NB4 (cell line): ENCODE measurements around the gene HYAL3.

Experiments
- DNase-seq: peaks from one replicate; pipeline ENCODE4 v3.0.0; 2010; ENCODE audit warnings: low read depth
- H3K4me3 ChIP-seq: one replicate; pipeline ENCODE4 v1.5.1; 2011; ENCODE audit warnings: mild to moderate bottlenecking, low read depth, low read length, moderate library complexity
- MYC ChIP-seq: IDR thresholded peaks from 2 replicates; pipeline ENCODE4 v1.6.1; 2011; ENCODE audit warnings: low read depth, low read length
- POLR2A ChIP-seq: IDR thresholded peaks from 2 replicates; pipeline ENCODE4 v1.6.1; 2011; ENCODE audit warnings: mild to moderate bottlenecking; ENCODE audit not compliant: insufficient read length; ENCODE audit errors: extremely low read depth
- TF ChIP-seq, protein P1 (sequence below): IDR thresholded peaks from one replicate; pipeline ENCODE4 v1.5.1; 2012; ENCODE audit warnings: low read depth, low read length
- TF ChIP-seq, protein P2 (sequence below): IDR thresholded peaks from 2 replicates; pipeline ENCODE4 v1.6.1; 2011; ENCODE audit warnings: low read depth, low read length

The HYAL3 gene, protein sequence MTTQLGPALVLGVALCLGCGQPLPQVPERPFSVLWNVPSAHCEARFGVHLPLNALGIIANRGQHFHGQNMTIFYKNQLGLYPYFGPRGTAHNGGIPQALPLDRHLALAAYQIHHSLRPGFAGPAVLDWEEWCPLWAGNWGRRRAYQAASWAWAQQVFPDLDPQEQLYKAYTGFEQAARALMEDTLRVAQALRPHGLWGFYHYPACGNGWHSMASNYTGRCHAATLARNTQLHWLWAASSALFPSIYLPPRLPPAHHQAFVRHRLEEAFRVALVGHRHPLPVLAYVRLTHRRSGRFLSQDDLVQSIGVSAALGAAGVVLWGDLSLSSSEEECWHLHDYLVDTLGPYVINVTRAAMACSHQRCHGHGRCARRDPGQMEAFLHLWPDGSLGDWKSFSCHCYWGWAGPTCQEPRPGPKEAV

DNA sequence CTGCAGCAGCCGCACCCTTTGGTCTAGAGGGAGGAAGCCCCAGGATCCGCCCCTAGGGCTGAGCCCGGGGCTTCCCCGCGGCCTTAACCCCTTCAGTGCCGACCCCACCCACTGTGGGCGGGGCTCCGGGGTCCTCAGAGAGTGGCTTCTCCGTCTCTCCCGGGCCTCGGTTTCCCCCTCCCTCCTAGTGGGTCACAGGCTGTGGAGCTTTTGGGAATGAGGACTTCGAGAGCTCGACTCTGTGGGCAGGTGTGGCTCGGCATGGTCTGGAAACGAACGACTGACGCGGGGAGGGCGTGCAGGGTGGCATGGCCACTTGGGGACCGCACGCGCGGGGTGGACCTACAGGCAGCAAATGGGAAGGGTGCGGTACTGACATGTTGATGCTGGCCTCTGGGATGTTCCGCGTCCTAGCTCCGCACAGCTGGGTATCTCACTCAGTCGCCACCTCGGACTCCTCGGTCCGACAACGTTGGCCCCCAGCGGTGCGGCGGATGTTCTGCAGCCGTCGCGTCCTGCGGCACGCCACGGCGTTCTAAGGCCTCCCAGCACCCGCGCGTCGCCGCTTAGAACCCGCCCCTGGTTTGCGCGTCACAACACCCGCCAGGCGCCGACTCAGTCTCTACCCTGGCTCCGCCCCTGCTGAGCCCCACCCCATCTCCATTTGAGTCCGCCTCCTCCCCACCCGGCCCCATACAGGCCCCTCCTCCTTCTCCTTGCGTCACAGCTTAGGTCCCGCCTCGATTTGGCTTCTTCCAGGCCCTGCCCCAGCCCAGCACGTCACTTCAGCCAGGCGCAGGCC, at the start of gene HYAL3, which contains the start of gene NAA80:
Gene HYAL3 (minus strand): TSS at position 570 of the 802 bp plus-strand sequence. CDS start 3,803 bp downstream, outside the sequence.
Gene NAA80 (minus strand): TSS at position 570 of the 802 bp plus-strand sequence. CDS start 1,942 bp downstream, outside the sequence.
- peak; percentile 99 for DNase-seq
- H3K4me3 ChIP-seq, result peak within 1 kb of the TSS; percentile 78
- TF ChIP-seq, protein P1, sequence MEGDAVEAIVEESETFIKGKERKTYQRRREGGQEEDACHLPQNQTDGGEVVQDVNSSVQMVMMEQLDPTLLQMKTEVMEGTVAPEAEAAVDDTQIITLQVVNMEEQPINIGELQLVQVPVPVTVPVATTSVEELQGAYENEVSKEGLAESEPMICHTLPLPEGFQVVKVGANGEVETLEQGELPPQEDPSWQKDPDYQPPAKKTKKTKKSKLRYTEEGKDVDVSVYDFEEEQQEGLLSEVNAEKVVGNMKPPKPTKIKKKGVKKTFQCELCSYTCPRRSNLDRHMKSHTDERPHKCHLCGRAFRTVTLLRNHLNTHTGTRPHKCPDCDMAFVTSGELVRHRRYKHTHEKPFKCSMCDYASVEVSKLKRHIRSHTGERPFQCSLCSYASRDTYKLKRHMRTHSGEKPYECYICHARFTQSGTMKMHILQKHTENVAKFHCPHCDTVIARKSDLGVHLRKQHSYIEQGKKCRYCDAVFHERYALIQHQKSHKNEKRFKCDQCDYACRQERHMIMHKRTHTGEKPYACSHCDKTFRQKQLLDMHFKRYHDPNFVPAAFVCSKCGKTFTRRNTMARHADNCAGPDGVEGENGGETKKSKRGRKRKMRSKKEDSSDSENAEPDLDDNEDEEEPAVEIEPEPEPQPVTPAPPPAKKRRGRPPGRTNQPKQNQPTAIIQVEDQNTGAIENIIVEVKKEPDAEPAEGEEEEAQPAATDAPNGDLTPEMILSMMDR, result peak; percentile 21
- TF ChIP-seq, protein P2, sequence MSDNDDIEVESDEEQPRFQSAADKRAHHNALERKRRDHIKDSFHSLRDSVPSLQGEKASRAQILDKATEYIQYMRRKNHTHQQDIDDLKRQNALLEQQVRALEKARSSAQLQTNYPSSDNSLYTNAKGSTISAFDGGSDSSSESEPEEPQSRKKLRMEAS, result peak; percentile 65
- peak; percentile 88 for TF ChIP-seq POLR2A
- TF ChIP-seq MYC, result no peak

DNA sequence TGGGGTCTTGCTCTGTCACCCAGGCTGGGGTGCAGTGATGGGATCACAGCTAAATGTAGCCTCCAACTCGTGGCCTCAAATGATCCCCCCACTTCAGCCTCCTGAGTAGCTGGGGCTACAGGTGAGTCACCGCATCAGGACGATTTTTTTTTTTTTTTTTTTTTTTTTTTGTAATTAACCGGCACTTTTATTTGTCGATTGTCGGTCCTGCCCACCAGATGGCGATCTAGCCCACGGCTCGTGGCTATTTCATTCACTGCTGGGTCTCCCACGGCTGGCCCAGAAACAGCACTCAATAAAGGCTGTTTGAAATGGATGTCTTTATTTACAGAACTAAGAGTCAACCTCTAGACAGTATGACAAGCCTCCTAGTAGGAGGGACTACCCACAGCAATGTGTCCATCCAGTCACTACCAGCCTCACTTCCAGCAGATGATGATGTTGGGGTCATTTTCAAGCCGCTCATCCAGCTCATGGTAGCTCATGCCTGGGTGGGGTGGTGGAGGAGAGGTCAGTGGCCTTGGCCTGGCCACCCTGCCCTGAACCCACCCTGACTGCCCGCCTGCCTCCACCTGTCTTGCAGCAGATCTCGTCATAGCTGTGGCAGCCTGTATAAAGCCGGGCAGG, 48.1 kb upstream of the HYAL3 start:
- no peak for TF ChIP-seq POLR2A
- 0 out of 2 replicates have a peak, but pooled peaks have one; percentile 14 for TF ChIP-seq MYC
- TF ChIP-seq, protein P1, result peak; percentile 52
- TF ChIP-seq, protein P2, result peak; percentile 22; the same call in 1 of the 2 replicates

DNA sequence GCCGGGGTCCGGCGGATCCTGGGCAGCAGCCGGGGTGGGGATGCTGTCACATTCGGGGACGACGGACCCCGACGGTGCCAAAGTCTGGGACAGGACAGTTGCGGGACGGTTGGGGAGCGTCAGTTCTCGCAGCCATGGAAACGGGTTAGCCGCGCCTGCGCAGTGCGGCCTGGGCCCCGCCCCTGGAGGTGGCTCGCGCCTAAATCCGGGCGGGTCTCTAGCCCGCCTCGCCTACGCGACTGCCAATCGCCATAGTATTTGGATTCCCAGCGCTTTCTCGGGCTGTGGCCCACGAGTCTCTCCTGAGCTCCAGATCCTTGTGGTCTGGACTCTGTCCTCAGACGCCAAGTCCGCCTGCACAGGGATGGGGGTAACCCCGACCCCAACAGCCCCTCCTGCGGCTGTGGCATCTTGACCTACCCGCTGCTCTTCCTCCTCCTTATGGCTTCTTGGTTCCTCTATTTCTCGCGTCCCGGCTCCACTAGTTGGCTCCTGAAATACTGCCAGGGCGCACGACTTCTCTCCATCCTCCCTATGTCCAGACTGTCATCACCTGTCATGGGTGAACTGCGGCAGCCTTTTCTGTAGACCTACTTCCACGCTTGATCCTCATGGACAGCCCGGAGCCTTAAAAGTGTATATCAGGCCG, 46.5 kb upstream of the HYAL3 start, which contains the start of gene ZMYND10:
Gene ZMYND10 (minus strand): TSS at position 147 of the 649 bp plus-strand sequence. CDS start 153 bp downstream, outside the sequence.
- DNase-seq, result no peak
- no peak within 1 kb of the TSS for H3K4me3 ChIP-seq
- TF ChIP-seq MYC (no peak), POLR2A (no peak)
- TF ChIP-seq, protein P1, result no peak
- TF ChIP-seq, protein P2, result no peak

More for the DNA sequence above, 48.1 kb upstream of the HYAL3 start:
- peak; percentile 81 for DNase-seq
- no peak overlapping the region for H3K4me3 ChIP-seq

DNA sequence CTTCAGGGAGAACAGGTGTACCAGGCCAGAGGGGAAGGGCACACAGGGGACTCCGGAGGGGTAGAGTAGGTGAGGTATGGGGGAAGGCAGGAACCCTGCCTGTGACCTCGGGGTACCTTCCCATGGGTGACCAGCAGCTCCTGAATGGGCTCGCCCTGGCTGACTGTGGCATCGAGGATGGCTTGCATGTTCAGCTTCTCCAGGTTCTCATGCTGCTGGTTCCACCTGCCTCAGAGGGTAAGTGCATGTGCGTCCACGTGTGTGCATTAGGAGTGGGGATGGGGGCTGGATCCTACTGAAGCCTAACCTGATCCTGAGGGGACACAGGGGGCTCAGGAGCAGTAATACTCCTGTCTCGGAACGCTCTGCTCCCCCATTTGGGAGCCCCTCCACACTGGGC, 45.8 kb upstream of the HYAL3 start:
- TF ChIP-seq POLR2A (no peak), MYC (no peak)
- TF ChIP-seq, protein P1, result no peak
- TF ChIP-seq, protein P2, result no peak
- H3K4me3 ChIP-seq, result no peak overlapping the region
- DNase-seq, result no peak
